ENCODE measurements around the gene RPRD1B.

RPRD1B gene

GRCh38 chr20:38033330-38034107 lies at the start of gene RPRD1B, which contains the start of gene TTI1:
RPRD1B (plus strand) TSS chr20:38033746; CDS start chr20:38033948, 202 bp downstream.
TTI1 (minus strand) TSS chr20:38033456; CDS start chr20:38013816, 19,640 bp downstream.
- peak; percentile 88 for DNase-seq (ENCODE audit: low spot score)

DNA sequence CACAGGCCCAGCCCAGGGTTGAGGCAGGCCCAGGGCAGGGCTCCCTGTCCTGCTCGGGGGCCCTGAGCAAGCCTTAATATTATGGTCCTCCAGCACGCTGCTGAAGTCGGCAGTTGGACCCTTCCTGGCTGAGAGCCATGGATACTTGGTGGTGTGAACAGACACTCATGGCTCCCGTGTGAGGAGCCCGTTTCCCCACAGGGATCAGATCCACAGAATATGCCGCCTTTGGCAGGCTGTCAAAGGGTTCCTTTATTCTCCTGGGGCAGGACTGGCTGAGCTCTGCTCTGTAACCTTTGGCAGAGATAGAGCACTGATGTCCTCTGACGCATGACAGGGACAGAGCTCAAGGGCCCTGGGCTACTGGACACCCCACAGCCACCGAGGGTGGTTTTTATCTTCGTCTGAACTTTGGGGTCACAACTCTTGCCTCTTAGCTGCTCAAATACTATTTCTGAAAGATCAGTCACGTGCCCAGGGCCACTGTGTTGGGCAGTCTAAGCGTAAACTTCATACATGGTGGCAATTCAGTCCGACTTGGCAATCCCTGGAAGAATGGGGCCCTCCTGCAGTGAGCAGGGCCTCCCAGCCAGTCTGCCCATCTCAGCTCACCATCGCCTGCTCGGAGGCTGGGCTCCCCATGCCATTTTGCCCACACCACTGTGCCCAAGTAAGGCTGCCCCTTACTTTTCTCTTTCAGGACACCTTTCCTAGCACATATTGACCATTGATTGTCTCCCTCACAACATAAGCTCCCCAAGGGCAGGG lies 49.3 kb upstream of the RPRD1B start:
- no peak for DNase-seq (ENCODE audit: low spot score)

DNA sequence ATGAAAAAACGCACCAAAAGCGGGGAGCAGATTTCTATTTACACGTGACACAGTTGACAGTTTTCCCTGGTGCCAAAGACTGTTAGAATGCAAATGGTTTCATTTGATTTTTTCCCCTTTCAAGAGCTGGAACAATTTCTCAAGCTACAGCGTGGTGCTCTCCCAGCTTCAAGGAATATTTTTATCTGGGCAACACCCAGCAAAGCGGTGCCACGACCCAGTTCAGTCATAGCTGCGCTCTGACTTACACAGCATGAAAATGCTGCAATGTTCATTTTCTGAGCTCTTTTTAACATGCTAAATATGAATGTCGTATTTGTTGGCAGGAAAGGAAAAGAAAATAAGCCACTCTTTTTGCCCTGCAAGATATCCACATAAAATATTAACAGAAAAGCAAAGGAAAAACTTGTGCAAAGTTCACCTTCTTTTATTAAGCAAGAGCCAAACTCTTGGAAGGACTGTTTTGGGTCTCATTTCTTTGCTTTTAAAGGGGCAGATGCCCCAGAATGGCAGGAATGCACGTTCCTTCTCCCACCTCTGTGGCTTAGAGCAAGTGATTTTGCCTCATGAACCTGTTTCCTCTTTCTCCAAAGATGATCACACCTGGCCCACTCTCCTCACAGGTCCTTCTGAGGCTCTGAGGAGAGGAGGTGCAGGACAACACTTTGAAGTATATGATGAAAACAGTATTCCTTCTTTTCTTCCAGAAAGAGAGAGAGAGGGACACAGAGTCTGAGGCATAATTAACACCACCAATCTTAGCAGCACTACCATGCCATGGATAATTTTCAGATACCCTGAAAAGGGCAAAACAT lies 47.3 kb upstream of the RPRD1B start:
- no peak for DNase-seq (ENCODE audit: low spot score)

DNA sequence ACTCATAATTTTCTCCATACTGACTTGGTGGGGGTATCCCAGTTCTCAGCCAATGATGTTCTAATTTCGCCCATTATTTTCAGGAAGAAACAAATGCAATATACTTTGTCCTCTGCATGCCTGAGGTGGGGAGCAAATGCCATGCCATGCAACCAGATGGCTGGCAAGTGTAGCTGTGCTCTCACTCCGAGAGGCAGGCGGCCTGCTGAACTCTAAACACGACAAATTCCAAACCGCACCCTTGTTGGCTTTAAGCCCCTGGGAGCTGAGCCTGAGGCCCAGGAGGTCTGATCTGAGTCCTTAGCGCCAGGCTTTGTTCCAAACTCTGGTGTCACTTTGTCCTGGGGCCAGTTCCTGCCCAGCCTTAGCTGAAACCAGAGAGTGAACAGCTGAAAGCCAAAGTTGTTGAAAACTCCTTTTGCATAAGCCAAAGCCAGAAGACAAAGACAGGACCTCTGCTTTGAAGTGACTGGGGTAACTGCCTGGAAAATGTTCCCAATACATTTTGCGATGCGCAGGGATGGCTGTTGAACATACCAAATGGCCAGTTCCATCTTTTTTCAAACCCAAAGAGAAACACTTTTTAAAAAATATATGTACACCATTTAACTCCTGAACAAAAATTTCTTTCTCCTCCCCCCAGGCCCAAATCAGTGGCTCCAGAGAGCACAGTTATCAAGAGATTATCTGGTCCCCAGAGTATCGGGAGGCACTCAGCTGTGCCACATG lies 46.5 kb upstream of the RPRD1B start:
- DNase-seq (ENCODE audit: low spot score) = no peak

- DNase-seq (ENCODE audit: low spot score) = no peak
Observed at GRCh38 chr20:37987602-37988290, 45.8 kb upstream of the RPRD1B start.

GRCh38 chr20:37988306-37988954 lies 45.1 kb upstream of the RPRD1B start:
- no peak for DNase-seq (ENCODE audit: low spot score)

DNA sequence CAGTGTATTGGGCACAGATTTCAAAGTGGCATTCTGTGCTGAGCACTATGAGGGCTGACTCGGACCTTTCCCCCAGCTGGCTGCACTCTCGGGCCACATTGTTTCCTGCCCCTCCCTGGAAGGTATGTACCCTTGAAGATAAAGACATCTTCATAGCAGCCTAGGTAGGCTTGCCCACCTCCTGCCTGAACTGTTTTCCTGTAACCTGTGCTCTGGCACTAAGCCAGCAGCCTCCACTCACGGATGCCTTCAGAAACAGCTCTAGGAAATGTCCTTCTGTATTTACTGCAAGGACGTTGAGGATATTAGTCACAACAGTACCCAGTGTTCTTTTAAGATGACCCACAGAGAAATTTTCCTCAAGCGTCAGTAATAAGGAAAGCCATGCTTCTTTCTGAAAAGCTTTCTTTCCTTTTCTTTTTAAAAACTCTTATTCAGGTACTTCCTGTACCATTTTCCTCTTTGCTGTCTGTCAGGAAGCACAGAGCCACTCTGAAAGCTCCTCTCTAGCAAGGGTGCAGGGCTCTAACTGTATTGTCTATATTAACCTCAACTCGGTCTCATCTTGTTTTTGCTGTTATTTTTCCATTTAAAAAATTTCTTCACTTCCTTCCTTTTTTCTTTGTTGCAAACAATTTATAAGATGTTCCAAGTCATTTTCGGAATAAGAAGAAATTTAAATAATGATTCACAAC lies 43.8 kb upstream of the RPRD1B start:
- peak; percentile 82 for DNase-seq (ENCODE audit: low spot score)

GRCh38 chr20:37990571-37991151 lies 42.9 kb upstream of the RPRD1B start:
- DNase-seq (ENCODE audit: low spot score) = peak; percentile 96

DNA sequence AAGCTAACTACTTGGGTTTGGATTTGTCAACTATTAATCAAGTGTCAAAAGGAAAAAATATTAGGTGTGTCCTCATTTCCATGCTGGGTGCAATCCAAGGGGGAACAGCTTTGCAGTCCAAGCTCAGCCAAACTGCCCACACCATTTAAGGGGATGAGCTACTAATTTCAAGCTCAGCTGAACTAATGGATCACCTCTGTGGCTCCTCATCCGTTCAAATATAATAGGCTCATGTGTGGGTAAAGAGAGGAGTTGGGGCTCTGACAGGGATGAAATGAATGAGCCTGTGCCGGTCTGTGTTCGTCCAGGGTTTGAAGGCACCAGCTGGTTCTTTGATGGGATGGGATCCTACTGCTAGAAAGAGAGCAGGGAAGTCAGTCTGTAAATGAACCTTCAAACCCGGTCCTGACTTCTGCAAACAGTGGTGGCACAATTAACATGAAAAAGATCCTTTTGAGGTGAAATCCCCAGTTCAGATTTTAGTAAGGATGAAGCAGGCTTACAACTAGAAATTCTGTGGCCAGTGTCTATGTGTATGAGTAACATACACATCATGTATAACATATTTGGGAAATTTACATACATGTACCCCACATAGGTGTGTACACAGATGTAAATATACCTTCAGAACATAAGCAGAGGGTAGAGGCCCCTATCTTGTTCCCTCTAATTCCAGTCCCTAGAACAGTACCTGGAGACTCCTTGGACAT lies 42.2 kb upstream of the RPRD1B start:
- no peak for DNase-seq (ENCODE audit: low spot score)

GRCh38 chr20:37991908-37992307 lies 41.6 kb upstream of the RPRD1B start:
- no peak for DNase-seq (ENCODE audit: low spot score)

DNA sequence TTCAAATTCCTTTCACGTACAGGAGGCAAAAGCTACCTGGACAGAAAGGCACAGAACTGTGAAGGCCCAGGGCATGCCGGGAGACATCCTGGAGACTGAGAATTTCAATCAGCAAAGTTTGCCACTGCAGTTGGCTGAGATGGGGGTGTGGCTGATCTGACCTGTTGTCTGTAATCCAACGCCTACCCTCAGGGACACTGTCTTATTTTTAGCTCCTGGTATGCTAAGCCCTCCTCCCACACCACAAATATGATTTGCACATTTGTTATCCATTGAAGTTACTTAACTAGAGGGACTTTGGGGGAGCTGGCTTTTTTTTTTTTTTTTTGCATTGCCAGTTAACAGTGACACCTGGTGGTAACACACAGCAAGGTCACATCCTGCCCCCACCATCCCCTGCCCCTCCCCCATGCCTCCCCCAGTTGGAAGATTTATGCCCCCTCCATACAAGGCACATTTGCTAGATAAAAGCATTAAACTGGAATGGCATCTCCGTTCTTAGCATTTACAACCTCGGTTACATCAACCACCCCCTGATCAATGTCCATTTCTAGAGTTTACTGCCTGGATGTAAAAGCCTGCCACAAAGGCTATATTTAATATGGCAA lies 40.6 kb upstream of the RPRD1B start:
- peak; percentile 79 for DNase-seq (ENCODE audit: low spot score)

DNA sequence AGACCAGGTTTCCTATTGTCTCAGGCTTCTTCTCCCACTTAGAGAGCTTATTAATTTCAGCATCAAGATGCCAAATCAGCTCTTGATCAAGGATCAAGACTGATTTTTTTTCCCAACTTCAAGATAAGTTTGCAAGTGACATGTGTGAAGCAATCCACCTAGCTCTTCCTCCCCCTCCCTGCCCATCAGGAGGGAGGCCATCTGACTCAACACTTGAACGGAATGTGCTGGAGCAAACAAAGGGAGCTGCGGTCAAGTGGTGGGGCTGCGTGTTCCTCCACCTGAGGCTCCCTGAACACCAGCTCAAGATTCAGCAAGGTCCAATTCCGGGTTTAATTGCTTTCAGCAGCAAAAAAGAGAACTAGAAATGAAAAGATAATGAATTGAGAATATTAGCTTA lies 39.0 kb upstream of the RPRD1B start:
- peak; percentile 62 for DNase-seq (ENCODE audit: low spot score)

DNA sequence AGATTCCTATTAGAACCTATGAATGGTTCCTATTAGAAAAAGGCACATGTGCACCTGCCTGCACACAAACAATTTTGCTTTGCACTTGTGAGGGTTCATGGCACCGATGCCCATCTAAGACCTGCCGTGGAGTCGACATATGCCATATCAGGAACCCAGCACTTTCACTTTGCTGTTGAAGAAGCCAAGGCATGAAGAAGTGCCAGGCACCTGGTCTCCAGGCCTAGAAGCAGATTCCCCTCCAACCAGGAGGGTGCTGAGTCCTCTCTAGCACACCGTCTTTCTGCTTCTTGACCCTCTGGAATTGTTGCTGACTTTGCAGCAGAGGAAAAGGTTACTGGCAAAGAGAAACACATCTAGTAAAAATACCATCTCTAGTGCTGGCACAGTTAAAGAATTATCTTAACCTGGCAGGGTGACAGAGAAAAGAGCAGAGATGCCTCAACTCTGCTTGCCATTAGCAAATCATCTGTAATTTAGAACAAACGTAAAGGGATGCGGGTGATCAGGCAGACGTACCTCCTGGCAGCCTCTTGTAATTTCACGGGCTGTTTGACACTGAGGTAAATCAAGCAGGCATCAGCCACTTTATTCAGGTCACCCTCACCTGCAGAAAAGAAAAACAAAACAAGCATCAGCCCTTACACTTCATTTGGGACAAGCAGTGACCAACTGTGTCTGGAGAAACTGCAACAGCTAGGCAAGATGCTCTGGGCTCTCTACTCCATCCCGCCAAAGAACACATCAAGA lies 37.5 kb upstream of the RPRD1B start:
- DNase-seq (ENCODE audit: low spot score) = no peak

- DNase-seq (ENCODE audit: low spot score) = no peak
Observed at GRCh38 chr20:37997516-37997915, 36.0 kb upstream of the RPRD1B start.

DNA sequence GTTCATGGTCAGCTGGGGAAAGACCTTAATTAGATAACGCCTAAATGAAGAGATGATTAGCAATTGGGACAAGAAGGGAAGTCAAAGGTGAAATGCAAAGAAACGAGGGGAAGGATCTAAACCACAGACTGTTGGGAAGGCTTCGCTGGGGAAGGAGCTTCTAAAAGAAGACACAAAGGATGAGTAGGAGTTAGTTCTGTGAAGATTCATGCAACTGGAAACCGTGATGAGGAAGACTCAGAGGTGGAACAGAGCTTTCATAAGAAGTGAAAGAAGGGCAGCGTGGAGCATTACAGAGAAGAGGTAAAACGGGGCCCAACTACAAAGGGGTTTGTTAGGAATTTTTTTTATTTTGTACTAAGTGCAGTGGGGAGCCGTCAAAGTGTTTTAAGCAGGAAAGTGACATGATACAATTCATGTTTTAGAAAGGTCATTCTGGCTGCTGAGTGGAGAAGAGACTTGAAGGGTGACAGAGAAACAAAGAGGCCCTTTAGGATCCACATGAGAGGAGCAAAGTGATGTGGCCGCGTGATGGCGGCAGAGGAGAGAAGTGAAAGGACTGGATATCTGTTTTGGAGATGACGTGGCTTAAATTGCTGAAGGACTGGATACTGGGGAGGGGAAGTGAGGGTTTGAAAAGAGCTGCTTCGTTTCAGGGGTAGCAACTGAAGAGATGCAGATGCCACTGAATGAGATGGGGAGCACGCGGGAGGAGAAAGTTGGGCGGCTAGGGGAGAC lies 33.9 kb upstream of the RPRD1B start:
- DNase-seq (ENCODE audit: low spot score) = no peak

- DNase-seq (ENCODE audit: low spot score) = no peak
Observed at GRCh38 chr20:38000293-38000692, 33.3 kb upstream of the RPRD1B start.
